HG03280 (cell line): Measurements from ENCODE around the gene COL4A6.
A peak's percentile ranks its signal among the peaks of the same experiment; 100 is the strongest.

Experiments
- ATAC-seq: cut with Tn5 transposase; IDR thresholded peaks from one replicate; pipeline ENCODE4 v1.9.1; 2021; ENCODE audit warnings: mild to moderate bottlenecking, moderate library complexity; ENCODE audit not compliant: unreplicated experiment

COL4A6 gene

DNA sequence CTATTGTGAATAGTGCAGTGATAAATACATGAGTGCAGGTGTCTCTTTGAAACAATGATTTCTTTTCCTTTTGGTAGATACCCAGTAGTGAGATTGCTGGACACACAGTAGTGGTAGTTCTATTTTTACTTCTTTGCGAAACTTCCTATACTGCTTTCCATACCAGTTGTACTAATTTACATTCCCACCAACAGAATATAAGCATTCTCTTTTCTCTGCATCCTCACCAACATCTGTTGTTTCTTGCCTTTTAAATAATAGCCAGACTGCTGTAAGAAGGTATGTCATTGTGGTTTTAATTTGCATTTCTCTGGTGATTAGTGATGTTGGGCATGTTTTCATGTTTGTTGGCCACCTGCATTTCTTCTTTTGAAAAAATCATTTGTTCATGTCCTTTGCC is 105.9 kb downstream of the COL4A6 start:
- ATAC-seq = peak; percentile 50

DNA sequence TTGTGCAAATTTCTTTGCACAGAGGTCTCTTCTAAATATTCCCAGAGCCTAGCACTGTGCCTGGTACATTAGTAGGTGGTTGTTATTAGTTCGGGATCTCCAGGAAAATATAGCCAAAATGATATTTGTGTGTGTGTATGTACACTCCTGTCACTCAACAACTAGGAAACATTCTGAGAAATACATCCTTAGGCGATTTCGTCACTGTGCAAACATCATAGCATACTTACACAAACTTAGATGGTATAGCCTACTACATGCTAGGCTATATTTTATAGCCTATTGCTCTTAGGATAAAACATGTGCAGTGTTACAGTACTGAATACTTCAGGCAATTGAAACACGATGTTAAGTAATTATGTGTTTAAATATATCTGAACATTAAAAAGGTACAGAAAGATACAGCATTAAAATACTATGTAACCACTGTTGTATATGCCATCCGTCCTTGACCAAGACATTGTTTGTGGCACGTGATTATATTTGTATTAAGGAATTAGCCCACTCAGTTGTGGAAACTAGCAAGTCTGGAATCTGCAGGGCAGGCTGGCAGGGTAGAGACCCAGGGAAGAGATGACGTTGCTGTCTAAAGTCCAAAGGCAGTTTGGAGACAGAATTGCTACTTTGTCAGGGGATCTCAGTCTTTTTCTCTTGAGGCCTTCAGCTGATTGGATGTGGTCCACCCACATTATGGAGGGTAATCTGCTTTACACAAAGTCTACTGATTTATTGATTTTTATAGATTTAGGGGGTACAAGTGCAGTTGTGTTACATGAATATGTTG is 106.9 kb downstream of the COL4A6 start:
- ATAC-seq = no peak

DNA sequence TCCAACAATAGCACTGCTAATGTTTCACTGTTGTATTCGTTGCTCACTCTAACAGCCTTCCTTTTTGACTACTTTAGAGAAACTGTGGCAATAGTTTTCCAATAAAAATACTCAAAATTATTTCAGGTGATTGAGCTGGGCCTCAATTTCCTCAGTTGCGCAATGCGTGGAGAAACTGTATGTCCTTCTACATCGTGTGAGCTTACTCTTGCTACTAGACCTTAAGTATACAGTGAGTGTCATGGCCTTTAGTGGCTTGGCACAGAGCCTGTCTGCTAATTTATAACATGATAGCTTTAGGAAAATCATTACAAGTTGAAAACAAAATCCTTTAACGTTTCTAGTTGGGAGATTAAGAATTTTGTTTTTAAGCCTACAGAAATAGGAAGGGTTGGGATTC is 114.5 kb downstream of the COL4A6 start:
- ATAC-seq = no peak

DNA sequence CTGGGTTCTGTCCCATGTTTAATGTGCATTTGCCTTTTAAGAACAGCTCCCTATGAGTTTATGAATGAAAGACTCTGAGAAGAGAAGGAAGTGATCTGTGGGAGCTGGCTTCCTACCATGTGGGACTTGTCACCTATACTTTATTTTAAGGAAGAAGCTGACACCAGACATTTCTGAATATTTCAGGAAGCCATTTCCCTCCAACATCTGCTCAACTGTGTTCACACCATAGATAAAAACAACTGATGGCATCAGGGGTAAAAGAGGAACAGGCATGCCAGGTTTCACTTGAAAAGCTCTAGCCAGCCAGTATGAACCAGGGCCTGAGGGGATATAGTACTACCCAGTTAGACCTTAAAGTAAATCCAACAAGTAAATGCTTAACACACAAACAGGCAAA is 116.0 kb downstream of the COL4A6 start:
- ATAC-seq = no peak

DNA sequence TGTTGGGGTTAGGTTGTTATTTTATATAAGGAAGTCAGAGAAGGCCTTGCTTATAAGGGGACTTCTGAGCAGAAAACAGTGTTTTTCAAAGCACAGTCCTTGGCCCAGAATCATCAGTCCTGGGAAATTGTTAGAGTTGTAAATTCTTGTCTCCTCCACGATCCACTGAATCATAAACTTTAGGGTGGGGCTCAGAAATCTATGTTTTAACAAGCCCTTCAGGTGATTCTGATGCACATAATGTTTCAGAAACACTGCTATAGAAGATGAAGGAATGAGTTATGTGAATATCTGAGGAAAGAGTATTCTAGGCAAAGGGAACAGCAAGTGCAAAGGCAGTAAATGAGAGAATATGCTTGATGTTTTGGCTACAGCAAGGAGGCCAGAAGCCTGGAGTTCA is 121.8 kb downstream of the COL4A6 start:
- no peak for ATAC-seq

DNA sequence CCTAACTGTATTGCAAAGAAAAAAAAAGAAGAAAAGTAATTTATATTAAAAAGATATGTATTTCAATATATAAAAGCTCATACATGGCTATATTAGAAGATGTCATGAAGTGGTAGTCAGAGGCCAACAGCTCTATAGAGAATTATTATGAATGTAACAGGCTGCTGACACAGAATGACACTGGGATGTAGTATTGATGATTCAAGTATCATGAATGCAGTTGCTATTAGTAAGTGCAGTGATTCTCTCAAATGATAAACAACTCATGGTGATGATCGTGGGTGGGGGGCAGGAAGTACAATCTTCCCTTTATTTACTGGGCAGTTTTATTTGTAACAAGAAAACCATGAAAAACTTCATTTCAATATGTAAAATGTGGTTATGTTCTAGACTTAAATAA is 124.6 kb downstream of the COL4A6 start:
- ATAC-seq = no peak

DNA sequence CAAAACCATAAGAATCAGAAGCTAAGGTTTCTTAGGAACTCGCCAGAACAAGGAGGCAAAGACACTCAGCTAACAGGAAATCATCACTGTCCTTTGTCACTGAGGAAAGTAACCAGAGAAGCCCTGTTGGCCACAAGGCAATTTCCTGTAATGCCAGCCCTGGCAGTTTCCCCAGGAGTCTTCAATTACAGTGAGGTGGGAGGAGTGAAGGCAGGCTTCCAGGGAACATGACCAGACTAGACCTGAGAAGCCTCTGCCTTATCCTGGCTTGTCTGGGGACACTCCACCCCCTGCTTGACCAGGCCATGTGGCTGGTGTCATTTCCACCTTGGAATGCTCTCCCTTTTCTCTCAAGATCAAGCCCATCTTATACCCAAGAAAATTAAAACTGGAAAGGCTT is 125.3 kb downstream of the COL4A6 start:
- ATAC-seq = no peak

DNA sequence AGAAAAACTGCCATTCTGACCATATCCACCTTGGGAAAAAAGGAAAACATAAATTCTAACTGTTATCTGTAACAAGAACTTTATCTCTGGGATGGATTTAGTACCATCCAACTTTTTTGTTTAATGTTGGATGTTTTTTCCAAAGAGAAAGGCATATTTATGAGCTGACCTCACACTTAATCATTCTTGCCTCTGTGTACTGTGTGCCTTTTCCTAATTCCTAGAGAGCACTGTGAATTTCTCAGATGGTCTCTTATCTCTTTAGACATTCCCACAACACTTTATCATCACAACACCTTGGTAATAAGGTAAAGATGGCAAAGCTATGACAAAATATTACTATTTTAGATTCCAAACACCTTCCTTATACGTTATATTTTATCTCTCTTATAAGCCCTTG is 126.2 kb downstream of the COL4A6 start:
- no peak for ATAC-seq

DNA sequence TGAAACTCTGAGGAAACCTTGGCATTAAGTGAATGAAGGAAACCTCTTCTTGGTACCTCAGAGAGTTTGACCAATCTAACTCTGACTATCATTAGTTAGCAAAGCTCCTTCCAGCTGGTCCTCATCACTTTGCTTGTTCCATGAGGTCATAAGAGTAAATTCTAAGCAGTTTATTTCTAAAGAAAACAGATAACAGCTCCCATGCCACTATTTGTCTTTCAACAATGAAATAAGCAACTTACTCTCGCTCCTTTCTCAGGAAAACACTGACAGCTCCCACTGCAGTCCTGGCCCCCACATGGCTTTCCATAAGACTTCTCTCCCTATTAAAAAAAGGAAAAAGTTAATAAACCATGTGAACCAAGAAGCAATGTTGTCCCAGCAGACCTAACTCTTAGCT is 127.7 kb downstream of the COL4A6 start:
- ATAC-seq = no peak

DNA sequence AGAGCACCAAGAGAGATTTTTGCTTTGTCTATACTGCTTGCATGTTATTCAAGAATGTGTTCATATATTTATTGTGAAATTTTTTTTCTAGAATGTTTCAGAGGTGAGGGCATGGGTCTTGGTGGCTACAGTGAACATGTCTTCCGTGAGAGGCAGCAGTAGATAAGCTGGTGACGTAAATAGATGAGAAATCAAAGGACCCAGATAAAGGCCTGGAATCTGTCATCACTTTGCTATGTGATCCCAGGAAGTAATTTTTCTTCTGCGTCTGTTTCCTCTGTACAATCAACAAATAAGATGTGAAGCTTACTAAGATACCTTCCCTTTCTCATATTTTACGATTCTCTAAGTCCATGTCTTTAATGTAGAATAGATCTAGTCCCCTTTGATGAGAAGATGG is 129.1 kb downstream of the COL4A6 start:
- ATAC-seq = no peak

DNA sequence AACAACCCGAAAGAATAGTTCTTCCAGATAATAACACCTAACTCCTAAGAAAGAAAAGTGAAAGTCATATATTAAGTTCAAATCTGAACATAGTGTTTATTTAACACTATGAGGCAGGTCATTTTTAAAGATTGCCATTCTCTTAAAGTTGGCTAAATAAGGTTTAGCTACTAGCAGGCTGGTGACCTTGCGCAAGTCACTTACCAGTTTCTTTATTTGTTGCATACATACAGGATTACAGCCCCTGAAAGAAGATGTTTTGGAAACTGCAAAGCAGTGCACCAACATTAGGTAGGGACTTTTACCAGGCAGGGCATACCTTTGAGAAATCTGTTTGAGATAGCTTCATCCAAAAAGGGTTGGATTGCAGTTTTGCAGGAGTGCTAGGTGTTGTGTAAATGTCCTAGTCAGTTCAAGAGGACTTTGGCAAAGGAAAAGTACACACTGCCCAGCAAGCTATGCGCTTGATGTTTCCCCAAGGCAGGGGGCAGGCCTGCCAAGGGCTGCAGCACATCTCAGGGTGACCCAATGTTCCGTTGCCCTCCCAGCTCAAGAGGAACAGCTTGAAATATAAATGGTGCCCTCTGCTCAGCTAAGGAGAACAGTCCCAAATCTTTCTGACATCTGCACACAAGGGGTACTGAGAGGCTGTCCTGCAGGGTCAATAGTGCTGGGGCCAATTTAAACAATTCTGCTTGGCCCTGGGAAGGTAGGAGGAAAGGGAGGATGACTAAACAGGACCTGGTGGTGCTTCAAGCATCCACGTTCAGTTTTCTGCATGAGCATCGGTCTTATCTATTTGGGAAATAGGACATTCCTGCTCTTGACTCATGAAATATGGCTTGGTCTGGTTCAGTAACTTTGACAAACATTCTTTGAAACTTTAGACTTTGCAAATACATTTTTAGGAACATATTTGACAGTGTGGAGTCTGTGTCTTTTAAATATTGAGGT is 130.8 kb downstream of the COL4A6 start:
- no peak for ATAC-seq

DNA sequence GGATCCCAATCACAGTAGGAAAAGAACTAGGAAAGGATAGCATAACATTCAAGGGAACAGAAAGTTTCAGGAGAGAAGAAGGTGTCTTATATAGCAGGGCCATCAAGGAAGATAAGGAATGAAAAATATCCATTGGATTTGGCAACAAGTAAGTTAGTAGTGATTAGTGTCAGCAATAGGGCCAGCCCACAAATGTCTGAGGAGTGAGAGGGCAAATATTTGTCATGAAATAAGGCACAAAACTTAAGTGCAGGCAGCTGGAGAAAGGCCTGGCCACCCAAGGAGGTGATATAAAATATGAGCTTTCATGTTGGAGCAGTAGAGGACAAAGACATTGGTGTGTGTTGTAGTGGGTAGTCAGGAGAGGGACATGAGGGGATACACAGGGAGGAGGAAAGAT is 132.1 kb downstream of the COL4A6 start:
- no peak for ATAC-seq

DNA sequence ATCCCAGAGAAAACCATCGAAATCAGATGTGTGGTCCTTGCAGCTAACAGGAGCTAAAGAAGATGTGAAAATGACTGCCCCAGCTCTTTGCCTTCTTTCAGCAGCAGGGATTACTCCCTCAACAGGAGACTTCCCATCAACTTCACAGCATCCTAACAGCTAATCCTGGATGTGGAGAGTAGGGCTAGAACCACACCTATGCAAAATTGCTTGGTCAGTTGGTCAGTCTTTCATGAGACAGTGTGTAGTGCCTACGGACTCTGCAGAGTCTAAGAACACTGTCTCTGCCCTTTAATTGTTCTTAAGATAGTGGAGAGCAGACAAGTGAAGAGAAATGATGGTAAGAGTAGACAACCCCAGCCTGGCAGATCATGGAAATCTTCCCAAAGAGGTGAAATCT is 133.5 kb downstream of the COL4A6 start:
- ATAC-seq = no peak

DNA sequence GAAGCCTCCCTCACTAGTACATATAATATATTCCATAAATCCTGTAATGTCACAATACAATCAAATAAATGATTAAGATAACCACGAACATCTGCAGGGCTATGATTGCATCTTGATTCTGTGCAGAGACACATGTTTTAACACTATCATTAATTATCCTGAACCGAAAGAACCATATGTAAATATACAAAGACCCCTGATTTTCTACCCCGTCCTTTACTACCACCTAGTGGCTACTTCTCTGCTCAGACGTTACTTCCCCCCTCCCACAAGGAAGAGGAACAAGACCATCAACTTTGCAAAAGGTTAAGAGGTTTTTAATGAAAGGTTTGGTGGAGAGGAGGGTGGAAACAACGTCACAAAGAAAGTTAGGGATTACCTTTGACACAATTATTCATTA is 134.0 kb downstream of the COL4A6 start:
- ATAC-seq = no peak

DNA sequence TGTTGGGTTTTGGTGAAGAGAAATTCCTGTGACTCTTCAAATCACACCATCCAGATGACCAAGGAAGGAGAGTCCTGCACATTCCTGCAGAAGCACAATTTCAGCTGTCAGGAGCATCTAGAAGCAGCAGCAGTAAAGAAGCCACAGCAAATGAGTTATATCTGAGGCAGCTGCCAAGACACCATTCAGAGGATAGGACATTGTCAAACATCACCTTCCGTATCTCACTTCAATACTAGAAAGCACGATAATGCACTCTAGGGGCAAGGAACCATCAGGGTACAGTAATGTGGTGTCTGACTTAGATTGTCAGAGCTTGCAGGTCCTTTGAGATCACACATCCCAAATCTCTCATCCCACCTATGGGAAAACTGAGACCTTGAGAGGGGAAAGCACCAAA is 134.5 kb downstream of the COL4A6 start:
- ATAC-seq = no peak

DNA sequence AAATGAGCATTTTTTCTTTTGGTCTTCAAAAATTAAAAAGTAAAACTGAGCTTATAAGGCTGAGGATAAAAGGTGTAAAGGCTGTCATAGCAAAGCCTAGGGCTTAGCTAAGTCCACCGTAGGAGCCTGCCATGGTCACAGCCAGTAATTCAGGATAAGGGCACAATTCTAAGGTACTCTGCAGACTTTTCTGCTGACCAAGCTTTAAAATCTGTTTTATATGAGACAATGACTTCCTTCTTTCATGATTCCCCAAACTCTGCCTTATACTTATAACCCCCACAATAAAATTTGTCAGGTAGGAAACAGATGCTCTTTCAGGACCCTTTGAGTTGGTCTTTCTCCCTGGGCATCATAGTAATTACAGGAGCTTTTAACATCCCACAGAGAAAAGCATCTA is 138.5 kb downstream of the COL4A6 start:
- ATAC-seq = no peak

DNA sequence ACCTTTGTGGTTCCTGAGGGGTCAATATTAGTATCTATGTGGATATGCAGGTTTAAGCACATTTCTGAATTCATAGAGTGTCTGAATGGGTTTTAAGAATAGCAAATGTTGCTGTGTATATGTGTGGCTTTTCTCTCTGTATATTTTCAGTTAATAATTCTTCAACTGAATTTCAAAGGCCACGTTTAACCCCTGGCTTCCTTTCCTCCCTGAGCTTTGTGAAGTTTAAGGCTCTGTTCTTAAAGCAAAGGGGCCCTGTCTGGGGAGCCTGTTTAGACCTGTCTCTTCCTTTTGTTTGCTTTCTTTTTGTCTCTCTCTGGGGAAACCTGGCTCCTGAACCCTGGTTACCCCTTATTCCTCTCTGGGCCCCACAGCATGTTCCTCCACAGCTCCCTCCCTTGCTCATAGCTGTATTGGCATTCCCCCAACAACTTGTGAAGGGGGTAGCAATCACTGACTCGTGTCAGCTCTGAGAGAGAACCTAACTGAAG is 139.1 kb downstream of the COL4A6 start:
- ATAC-seq = no peak

DNA sequence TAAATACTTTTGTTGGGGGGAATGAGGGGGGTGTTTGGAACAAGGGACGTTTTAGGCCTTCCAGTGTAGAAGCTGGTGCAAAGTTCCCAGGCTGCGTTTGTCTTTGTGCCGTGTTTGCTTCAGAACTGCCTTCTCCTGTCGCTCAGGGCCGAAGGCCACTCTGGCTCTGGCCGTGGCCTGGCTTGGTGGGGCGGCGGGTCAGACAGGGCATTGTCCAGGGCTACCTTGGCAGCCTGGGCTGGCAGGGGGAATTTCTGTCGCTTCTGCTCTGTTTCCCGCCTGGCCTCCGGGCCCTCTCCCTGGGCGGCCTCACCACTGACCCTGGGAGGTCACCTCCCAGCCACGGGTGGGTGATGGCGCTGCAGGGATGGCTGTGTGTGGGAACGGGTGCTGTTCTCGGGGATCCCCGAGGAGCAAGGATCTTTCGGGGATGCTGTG is 140.0 kb downstream of the COL4A6 start:
- no peak for ATAC-seq

DNA sequence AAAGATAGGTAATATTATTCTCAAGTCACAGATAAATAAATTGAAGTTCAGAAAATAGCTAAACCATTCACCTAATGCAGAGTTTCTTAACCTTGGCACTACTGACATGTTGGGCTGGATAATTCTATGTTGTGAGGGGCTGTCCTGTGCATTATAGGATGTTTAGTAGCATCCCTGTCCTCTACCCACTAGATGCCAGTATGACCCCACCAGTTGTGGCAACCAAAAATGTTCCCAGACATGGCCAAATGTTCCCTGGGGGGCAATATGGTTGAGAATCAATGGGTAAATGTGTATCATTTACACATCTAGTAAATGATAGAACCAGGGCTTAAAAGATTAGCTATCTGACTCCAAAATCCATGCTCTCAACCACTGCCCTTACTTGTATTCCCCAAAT is 140.9 kb downstream of the COL4A6 start:
- ATAC-seq = no peak

DNA sequence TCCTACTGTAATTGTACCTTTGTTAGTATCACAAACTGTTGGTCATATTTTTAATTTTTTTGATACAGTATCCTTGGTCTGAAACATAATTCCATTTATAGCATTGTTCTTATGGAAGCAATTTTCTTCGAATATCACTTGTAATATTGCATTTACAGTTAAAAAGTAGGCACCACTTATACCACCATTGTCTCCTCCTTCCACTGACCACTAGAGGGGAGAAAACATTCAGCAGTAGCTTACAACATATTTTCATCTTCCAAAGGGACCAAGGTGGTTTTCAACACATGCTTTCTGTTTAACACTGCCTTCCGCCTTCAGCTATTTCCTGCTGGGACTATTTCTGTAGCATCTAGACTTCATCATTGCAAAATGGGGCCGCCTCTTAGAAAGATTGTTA is 146.2 kb downstream of the COL4A6 start:
- ATAC-seq = no peak

DNA sequence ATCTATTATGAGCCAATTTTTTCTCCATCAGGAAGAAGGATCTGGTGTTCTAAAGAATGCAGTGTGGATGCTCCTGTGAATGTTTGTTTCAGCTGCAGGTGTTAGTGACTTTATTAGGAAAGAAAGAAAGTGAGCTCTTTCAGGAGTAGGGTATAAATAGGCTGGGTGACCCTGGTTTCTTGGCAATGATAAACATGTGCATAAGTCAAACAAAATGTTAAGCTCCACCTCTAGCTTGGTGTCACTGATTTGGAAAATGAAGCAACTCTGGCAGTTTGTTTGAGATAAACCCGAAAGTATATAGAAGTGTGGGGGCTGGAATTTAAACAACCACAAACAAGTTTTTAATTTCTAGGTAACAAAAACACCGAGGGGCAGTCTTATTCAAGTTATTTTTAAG is 152.3 kb downstream of the COL4A6 start:
- no peak for ATAC-seq

DNA sequence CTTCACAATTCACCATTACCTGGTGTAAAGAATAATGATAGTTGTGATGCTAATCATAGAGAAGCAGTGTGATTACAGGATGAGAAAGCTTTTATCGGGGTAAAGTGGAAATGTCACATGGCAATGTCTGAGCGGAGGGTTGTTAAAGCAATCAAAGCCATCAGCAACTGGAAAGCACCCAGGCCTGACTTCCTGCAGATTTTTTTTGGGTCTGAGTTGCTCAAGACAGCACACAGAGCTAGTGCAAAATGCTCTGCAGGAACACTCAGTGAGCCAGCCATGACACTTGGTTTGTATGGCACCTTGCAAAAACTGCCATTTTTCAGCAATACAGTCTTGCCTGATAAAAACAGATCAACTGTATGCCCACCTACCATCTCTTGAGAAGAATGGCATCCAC is 152.9 kb downstream of the COL4A6 start:
- ATAC-seq = no peak
